Activated CD8-positive, alpha-beta memory T cell treated with anti-CD3 and anti-CD28 coated beads for 4 hours (primary cell): ENCODE data around the gene PTPRCAP.

Experiments used
- DNase-seq, 2 donors: peaks; one replicate each; pipeline ENCODE4 v3.0.0-alpha.2; 2020; ENCODE audit warnings: low read depth in 2 of 2

Gene PTPRCAP

DNA sequence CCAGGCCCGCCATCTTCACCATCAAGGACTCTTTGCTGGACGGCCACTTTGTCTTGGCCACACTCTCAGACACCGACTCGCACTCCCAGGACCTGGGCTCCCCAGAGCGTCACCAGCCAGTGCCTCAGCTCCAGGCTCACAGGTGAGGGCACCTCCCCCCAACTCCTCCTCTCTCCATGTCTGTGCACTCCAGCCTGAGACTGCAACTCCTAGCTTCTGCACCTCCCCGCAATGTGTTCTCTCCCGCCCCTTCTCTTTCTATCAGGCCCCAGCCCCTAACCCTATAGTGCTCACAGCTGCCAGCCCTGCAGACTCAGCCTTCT lies 41.3 kb downstream of the PTPRCAP start:
- no peak for DNase-seq

GRCh38 chr11:67395555-67396258 lies 41.8 kb downstream of the PTPRCAP start:
- DNase-seq: no peak

DNA sequence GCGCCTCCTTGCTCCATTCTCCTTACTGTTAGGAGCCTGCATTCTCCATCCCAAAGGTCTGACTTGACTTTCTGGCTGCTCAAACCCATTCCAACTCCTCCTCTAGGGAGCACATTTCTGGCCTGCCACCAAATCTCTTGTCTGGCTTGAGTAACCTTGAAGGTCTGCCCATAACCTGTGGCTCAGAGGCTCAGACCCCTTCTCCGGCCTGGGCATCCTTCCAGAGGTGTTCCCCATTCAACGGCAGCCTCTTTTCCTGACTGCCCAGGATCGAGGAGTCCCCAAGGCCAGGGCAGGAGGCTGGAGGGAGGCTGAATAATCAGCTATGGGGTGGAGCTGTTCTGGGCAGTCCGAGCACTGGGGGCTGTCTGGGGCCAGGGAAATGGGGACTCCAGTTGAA lies 43.5 kb downstream of the PTPRCAP start:
- DNase-seq: no peak

GRCh38 chr11:67393437-67393836 lies 44.0 kb downstream of the PTPRCAP start:
- no peak for DNase-seq

DNA sequence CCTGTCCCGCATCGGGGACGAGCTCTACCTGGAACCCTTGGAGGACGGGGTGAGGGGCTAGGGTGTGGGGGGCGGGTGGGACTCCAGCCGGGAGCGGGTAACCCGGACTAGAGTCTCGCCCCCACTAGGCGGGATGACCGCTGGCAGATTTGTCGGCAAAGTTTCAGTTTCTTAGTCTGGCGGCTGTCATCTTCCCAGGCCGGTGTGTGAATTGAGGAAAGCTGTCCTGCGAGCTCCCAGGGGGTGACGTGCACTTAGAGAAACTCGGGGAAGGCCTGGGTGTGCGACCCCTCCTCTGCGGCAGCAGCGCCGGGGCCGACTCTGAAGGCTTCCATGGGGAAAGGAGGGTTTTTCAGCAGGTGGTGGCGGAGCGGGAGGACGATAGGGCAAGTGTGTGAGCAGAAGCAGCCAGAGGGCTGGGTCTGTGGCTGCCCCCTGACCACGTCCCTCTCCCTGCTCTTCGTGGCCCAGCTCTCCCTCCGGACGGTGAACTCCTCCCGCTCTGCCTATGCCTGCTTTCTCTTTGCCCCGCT lies 45.2 kb downstream of the PTPRCAP start:
- no peak for DNase-seq

GRCh38 chr11:67391304-67392182 lies 45.9 kb downstream of the PTPRCAP start, which contains the start of gene RAD9A:
TSS of gene RAD9A (plus strand) at chr11:67391986. CDS start at chr11:67392045, 59 bp downstream.
- DNase-seq: peak; percentile 87 to 90

- DNase-seq: no peak
These were observed 46.6 kb downstream of the PTPRCAP start for GRCh38 chr11:67390947-67391303.

GRCh38 chr11:67389477-67389876 lies 48.0 kb downstream of the PTPRCAP start:
- no peak for DNase-seq

DNA sequence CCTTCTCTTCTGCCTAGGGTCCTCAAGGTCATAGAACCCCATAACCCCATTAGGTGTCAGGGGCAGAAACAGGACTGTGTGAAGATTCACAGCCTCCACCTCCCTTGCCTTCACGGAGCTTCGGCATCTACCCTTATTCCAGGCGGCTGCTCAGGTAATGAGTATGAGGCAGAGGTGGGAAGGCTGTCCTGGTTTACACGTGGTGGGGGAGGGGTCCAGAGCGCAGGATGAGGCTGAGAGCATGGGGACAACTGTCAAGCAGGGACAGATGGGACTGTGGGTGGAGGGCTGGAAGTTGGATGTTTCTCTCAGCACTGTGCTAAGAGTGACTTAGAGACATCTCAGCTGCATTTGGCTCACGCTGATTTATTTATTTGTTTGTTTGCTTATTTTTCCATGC lies 50.0 kb downstream of the PTPRCAP start:
- DNase-seq: no peak

DNA sequence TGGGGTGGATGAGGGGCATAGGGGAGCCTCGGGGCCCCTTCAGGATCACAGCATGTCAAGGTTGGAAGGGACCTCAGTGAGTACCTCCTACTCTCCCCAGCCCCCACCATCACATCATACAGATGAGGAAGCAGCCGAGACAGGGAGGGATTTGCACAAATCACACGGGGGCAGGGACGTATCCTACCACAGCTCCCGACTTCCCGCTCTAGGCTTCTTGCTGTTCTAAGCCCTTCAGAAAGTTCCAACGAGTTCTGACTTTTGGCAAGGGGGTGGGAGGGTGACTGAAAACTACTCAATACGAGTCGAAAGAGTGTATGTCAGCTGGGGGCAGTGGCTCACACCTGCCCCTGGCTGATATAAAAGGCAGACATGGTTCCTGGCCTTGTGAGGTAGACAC lies 50.4 kb downstream of the PTPRCAP start:
- no peak for DNase-seq
